Tibial nerve (tissue), 4 donors: ENCODE measurements around the gene JADE2.

Source experiments
- CTCF ChIP-seq, 5 experiments: fragments of 200-600 bp in 3 of 5; fragments of 450-650 bp in 2 of 5; sonication (generic) in 3 of 5; IDR thresholded peaks; one replicate each; pipeline ENCODE4 v1.5.1; 2016 to 2019; ENCODE audit warnings: antibody characterized with exemption in 5 of 5, mild to moderate bottlenecking in 3 of 5, moderate library complexity in 2 of 5
- EP300 ChIP-seq, 2 donors: sonication (generic); formaldehyde crosslinking; IDR thresholded peaks; one replicate each; pipeline ENCODE4 v1.6.1; 2017; ENCODE audit warnings: antibody characterized with exemption in 2 of 2, mild to moderate bottlenecking in 1 of 2
- POLR2A ChIP-seq, 2 donors: fragments of 450-650 bp; IDR thresholded peaks; one replicate each; pipeline ENCODE4 v1.6.1; 2017; ENCODE audit warnings: antibody characterized with exemption in 2 of 2, mild to moderate bottlenecking in 2 of 2, moderate library complexity in 2 of 2

- no peak for TF ChIP-seq CTCF (IDR thresholded peaks at IDR 0.05)
- TF ChIP-seq POLR2A (IDR thresholded peaks at IDR 0.05) = no peak
- TF ChIP-seq EP300 (IDR thresholded peaks at IDR 0.05) = no peak
Measured at GRCh38 chr5:134563221-134563620, 37.8 kb downstream of the JADE2 start.
